ENCODE results near the gene PTPRN2. TPM values are rescaled to one million over a fixed set of nuclear protein-coding genes. Genes with fewer than 3 reads are reported as not detected.

Gene PTPRN2
- total and polyA plus RNA-seq, 2 of the 13 experiments (the other 11 are each of a cell fraction or from before 2014, with no cell fraction given): 2.5 to 24.2 TPM

DNA sequence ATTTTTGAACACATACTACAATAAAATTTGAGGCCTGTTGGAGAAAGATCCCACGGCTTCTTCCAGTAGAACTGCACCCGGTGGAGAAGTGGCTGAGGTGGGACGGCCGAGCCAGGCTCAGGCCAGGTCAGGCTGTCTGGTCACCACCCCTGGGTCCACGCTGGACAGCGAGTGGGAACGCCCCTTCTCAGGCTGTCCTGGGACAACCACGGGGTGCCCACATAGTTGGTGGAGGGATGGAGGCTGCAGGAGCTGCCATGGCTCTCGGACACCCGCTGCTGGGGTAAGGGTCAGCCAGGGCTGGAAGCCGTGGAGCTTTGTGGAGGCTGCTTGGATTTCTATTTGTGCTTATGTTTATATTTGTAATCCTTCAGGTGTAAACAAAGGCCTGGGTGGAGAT lies 1044.3 kb downstream of the PTPRN2 start:
- Histone ChIP-seq H3K9ac (ENCODE audit: insufficient read depth, low read depth, low read length) (no peak overlapping the region), H3K9me3 (ENCODE audit: low read length) (no peaks in the 10 kb centered on the region), H3K4me2 (ENCODE audit: low read depth, low read length) (no peak overlapping the region), H3K27me3 (ENCODE audit: control insufficient read depth in 1 of 2, insufficient read depth in 2 of 2, low read length in 2 of 2) (peaks cover 4 to 52% of the 10 kb centered on the region in 2 experiments; a peak in 4 of 5 replicates), H4K20me1 (ENCODE audit: insufficient read depth, low read length) (no peaks in the 10 kb centered on the region), H3K36me3 (replicated peaks in 1 of 2; ENCODE audit: control insufficient read depth in 1 of 2, insufficient read depth in 2 of 2, low read length in 2 of 2) (no peaks in the 10 kb centered on the region), H3K4me1 (ENCODE audit: insufficient read depth, low read length) (no peaks in the 10 kb centered on the region), H3K27ac (ENCODE audit: extremely low read length, insufficient read depth, low read length) (no peak overlapping the region), H3K4me3 (replicated peaks in 1 of 3; ENCODE audit: insufficient read depth in 1 of 3, low read depth in 2 of 3, low read length in 3 of 3) (no peak overlapping the region), H2AFZ (ENCODE audit: low read length) (no peak overlapping the region), H3K79me2 (ENCODE audit: insufficient read depth, low read length) (no peaks in the 10 kb centered on the region)
- BruUV-seq (replicated peaks): no TSS peak
- POLR2A ChIA-PET: no interaction called here
- DNase-seq (ENCODE audit: low spot score) (no peak), FAIRE-seq (no peak), ATAC-seq (no peak)
- CTCF ChIA-PET (ENCODE audit: low intra/inter-chr PET ratio, low total read pairs): no interaction called here
- TF ChIP-seq TBX2 (CRISPR knock-in tag; IDR thresholded peaks at IDR 0.05; ENCODE audit: borderline replicate concordance) (no peak), CHCHD3 (CRISPR knock-in tag; IDR thresholded peaks at IDR 0.05) (no peak), HNRNPK (IDR thresholded peaks at IDR 0.05; ENCODE audit: low read depth, low read length, poor library complexity, severe bottlenecking) (no peak), ZNF20 (CRISPR knock-in tag; IDR thresholded peaks at IDR 0.05) (no peak)
- TF ChIP-seq, protein P1, sequence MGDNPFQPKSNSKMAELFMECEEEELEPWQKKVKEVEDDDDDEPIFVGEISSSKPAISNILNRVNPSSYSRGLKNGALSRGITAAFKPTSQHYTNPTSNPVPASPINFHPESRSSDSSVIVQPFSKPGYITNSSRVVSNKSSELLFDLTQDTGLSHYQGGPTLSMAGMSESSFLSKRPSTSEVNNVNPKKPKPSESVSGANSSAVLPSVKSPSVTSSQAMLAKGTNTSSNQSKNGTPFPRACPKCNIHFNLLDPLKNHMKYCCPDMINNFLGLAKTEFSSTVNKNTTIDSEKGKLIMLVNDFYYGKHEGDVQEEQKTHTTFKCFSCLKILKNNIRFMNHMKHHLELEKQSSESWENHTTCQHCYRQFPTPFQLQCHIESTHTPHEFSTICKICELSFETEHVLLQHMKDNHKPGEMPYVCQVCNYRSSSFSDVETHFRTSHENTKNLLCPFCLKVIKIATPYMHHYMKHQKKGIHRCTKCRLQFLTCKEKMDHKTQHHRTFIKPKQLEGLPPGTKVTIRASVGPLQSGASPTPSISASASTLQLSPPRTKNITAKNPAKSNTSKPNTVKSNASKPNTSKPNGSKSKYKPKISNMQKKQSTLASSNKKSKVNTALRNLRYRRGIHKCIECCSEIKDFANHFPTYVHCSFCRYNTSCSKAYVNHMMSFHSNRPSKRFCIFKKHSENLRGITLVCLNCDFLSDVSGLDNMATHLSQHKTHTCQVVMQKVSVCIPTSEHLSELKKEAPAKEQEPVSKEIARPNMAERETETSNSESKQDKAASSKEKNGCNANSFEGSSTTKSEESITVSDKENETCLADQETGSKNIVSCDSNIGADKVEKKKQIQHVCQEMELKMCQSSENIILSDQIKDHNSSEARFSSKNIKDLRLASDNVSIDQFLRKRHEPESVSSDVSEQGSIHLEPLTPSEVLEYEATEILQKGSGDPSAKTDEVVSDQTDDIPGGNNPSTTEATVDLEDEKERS (CRISPR knock-in tag; IDR thresholded peaks at IDR 0.05): no peak
- in situ Hi-C loops (cut with HindIII; ENCODE audit: extremely low pct_ligation_motif_present, low pct_unique_long_range_greater_than_20kb): no loop called here
- 20% methylated on average over 1 of the region's 11 CpGs for WGBS (ENCODE audit: low lambda C conversion rate)
- intact Hi-C loops (cut with micrococcal nuclease; ENCODE audit: unreplicated experiment): no loop called here
